HUES48 (cell line): ENCODE measurements around the gene FFAR1.

ENCODE experiments used
- H3K27ac ChIP-seq: one replicate; pipeline ENCODE4 v1.7.0; 2013; ENCODE audit warnings: low read depth, low read length, inconsistent platforms
- H3K27me3 ChIP-seq: 2 replicates; pipeline ENCODE4 v1.6.1; 2013; ENCODE audit warnings: mild to moderate bottlenecking, low read length; ENCODE audit not compliant: control insufficient read depth, insufficient read depth
- H3K36me3 ChIP-seq: 2 replicates; pipeline ENCODE4 v1.6.1; 2013; ENCODE audit warnings: low read length; ENCODE audit not compliant: control insufficient read depth, insufficient read depth
- H3K4me1 ChIP-seq: 2 replicates; pipeline ENCODE4 v1.6.1; 2013; ENCODE audit warnings: mild to moderate bottlenecking, low read length; ENCODE audit not compliant: control insufficient read depth, insufficient read depth
- H3K4me3 ChIP-seq: 2 replicates; pipeline ENCODE4 v1.5.1; 2013; ENCODE audit warnings: mild to moderate bottlenecking, low read depth, low read length
- H3K9ac ChIP-seq: 2 replicates; pipeline ENCODE4 v1.6.1; 2013; ENCODE audit warnings: mild to moderate bottlenecking, low read depth, low read length, moderate library complexity
- H3K9me3 ChIP-seq: 2 replicates; pipeline ENCODE4 v1.6.1; 2013; ENCODE audit warnings: low read length; ENCODE audit not compliant: control insufficient read depth, insufficient read depth

Gene FFAR1

GRCh38 chr19:35306473-35307246, 41.0 kb upstream of the FFAR1 start:
- Histone ChIP-seq H3K4me3 (no peak overlapping the region), H3K36me3 (no peaks in the 10 kb centered on the region), H3K9me3 (no peaks in the 10 kb centered on the region), H3K9ac (no peak overlapping the region), H3K4me1 (no peaks in the 10 kb centered on the region), H3K27me3 (no peaks in the 10 kb centered on the region), H3K27ac (no peak overlapping the region)

DNA sequence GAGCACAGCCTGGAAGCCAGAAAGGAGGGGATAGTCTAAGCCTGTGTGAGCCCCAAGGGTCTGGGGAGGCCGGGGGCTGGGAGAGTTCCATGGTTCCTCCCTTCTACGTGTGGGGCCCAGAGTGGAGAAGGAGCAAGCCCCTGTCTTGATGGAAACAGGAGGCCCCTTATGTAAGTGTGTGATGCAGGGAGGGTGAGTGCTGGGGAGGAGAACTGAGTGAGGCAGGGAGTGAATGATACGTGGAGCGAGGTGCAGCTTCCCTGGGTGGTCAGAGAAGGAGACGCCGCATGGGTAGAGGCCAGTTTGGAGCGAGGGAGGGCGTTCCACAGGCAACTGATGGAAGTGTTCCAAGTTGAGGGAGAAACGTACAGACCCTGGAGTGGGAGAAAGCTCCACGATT, 39.8 kb upstream of the FFAR1 start:
- Histone ChIP-seq H3K9me3 (no peaks in the 10 kb centered on the region), H3K4me1 (no peaks in the 10 kb centered on the region), H3K27me3 (no peaks in the 10 kb centered on the region), H3K9ac (no peak overlapping the region), H3K4me3 (no peak overlapping the region), H3K36me3 (no peaks in the 10 kb centered on the region), H3K27ac (no peak overlapping the region)

DNA sequence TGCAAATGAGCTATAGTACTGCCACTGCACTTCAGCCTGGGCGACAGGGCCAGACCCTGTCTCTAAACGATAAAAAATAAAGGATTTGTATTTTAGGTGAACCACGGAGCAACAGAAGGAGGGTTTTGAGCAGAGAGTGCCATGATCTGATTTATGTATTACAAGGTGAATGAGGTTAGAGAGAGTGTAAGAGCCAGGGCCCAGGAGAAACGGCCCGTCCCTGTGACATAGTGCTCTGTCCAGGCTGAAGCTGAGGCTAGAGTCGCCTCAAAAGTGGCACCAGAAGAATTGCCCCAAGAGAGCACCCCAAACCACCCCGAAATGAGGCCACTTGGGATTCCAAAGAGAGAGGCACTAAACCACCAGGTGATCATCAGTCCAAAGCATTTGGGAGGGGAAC, 38.8 kb upstream of the FFAR1 start:
- Histone ChIP-seq H3K9me3 (no peaks in the 10 kb centered on the region), H3K4me1 (no peaks in the 10 kb centered on the region), H3K9ac (no peak overlapping the region), H3K36me3 (no peaks in the 10 kb centered on the region), H3K4me3 (no peak overlapping the region), H3K27me3 (no peaks in the 10 kb centered on the region), H3K27ac (no peak overlapping the region)

DNA sequence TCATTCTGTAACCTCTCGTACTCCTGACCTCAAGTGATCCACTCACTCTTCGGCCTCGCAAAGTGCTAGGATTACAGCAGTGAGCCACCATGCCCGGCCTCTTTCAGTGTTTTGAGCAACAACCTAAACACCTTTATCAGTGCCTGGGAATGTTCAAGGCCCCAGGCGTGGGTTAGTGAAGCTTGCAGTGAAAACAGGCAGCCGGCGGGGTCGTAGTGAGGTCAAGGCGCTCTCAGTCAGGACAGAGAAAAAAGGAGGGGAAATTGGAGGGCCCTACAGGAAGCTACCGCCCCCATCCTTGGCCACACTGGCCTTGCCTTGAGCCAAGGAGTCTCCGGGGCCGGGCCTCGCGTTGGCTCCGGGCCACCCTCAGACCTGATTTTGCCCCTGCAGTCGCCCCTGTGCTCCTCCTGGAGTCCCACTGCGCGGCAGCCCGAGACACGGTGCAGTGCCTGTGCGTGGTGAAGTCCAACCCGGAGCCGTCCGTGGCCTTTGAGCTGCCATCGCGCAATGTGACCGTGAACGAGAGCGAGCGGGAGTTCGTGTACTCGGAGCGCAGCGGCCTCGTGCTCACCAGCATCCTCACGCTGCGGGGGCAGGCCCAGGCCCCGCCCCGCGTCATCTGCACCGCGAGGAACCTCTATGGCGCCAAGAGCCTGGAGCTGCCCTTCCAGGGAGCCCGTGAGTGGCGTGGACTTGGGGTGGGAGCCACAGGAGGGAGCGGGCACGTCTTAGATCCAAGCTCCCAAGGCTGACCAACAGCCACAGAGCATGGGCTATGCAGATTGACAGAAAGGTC, 38.0 kb upstream of the FFAR1 start:
- Histone ChIP-seq H3K36me3 (no peaks in the 10 kb centered on the region), H3K4me3 (no peak overlapping the region), H3K9me3 (no peaks in the 10 kb centered on the region), H3K27me3 (no peaks in the 10 kb centered on the region), H3K27ac (no peak overlapping the region), H3K9ac (no peak overlapping the region), H3K4me1 (no peaks in the 10 kb centered on the region)

DNA sequence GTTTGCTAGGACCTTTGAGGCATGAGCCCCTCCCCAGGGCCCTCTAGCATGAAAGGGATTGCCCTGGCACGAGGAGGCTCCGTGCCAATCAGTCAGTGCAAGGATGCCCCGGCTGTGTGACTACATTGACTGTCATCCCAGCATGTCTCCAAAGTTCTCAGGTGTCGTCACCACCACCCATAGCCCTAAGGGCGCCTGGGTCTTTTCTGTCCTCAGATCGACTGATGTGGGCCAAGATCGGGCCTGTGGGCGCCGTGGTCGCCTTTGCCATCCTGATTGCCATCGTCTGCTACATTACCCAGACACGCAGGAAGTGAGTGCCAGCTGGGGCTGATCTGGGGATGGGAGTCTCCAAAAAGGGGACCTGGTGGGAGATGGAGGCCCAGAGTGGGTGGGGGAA, 37.4 kb upstream of the FFAR1 start:
- Histone ChIP-seq H3K9ac (no peak overlapping the region), H3K9me3 (no peaks in the 10 kb centered on the region), H3K27ac (no peak overlapping the region), H3K27me3 (no peaks in the 10 kb centered on the region), H3K4me3 (no peak overlapping the region), H3K36me3 (no peaks in the 10 kb centered on the region), H3K4me1 (no peaks in the 10 kb centered on the region)

- no peaks in the 10 kb centered on the region for H3K36me3 ChIP-seq
- no peaks in the 10 kb centered on the region for H3K27me3 ChIP-seq
- H3K9me3 ChIP-seq: no peaks in the 10 kb centered on the region
- no peak overlapping the region for H3K27ac ChIP-seq
- no peak overlapping the region for H3K9ac ChIP-seq
- no peak overlapping the region for H3K4me3 ChIP-seq
- no peaks in the 10 kb centered on the region for H3K4me1 ChIP-seq
Measured at GRCh38 chr19:35310811-35311465, 36.8 kb upstream of the FFAR1 start.

DNA sequence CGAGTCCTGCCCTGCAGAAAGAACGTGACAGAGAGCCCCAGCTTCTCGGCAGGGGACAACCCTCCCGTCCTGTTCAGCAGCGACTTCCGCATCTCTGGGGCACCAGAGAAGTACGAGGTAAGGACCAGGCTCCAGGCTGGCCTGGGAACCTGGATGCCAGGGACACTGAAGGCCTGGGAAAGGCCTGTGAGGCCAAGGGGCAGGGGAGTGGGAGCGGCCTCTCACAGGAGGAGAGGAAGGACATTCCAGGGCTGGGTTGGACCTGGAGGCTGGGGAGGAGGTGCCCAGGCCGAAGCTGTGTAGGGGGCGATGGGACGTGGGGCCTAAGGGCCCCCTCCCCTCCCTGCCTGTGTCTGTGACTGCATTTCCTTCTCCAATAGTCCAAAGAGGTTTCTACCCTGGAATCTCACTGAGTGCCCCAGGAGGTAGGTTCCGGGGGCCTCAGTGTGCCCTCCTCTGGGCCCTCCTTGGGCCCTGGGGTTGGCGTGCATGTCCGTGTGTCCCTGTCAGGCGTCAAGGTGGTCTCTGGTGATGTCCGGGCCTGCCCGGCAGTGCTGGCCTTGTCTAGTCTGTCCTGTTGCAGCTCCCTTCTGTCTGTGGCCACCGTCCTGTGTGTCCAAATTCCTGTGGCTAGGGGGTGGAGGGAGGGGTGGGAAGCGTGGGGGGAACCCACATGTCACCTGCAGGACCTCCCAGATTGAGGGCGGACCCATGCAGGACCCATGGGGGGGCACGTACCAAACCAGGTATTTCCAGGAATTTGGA, 35.6 kb upstream of the FFAR1 start:
- Histone ChIP-seq H3K4me3 (no peak overlapping the region), H3K4me1 (no peaks in the 10 kb centered on the region), H3K9me3 (no peaks in the 10 kb centered on the region), H3K27me3 (no peaks in the 10 kb centered on the region), H3K9ac (no peak overlapping the region), H3K27ac (no peak overlapping the region), H3K36me3 (no peaks in the 10 kb centered on the region)

- no peaks in the 10 kb centered on the region for H3K27me3 ChIP-seq
- no peaks in the 10 kb centered on the region for H3K36me3 ChIP-seq
- no peak overlapping the region for H3K4me3 ChIP-seq
- H3K9me3 ChIP-seq: no peaks in the 10 kb centered on the region
- H3K9ac ChIP-seq: no peak overlapping the region
- no peaks in the 10 kb centered on the region for H3K4me1 ChIP-seq
- H3K27ac ChIP-seq: no peak overlapping the region
Measured at GRCh38 chr19:35313587-35313986, 34.1 kb upstream of the FFAR1 start.

- Histone ChIP-seq H3K27ac (no peak overlapping the region), H3K9me3 (no peaks in the 10 kb centered on the region), H3K36me3 (no peaks in the 10 kb centered on the region), H3K4me1 (no peaks in the 10 kb centered on the region), H3K27me3 (no peaks in the 10 kb centered on the region), H3K4me3 (no peak overlapping the region), H3K9ac (no peak overlapping the region)
Measured at GRCh38 chr19:35314031-35314430, 33.7 kb upstream of the FFAR1 start.

DNA sequence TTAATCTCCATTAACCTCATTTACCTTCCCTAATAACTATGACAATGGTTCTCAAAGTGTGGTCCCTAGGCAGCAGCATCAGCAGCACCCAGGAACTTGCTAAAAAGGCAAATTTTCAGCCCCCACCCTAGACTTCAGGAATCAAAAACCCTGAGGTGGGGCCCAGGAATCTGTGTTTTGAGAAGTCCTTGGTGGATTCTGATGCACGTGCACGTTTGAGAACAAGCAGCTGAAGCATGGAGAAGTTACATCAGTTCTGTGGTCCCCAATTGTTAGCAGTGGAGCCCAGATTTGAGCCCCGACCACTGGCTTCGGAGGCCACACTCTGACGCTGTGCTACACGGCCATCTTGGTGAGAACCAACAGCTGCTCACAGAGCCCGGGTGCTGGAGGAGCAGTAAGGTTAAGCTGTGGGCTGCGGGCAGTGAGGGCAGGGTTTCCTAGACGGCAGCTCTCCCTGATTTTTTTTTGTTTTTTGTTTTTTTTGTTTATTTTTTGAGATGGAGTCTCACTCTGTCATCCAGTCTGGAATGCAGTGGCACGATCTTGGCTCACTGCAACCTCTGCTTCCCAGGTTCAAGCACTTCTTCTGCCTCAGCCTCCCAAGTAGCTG, 32.7 kb upstream of the FFAR1 start:
- H3K4me3 ChIP-seq: no peak overlapping the region

More for the DNA sequence above, 32.7 kb upstream of the FFAR1 start:
- H3K36me3 ChIP-seq: no peaks in the 10 kb centered on the region
- no peak overlapping the region for H3K9ac ChIP-seq
- no peaks in the 10 kb centered on the region for H3K27me3 ChIP-seq
- no peak overlapping the region for H3K27ac ChIP-seq
- no peaks in the 10 kb centered on the region for H3K9me3 ChIP-seq
- H3K4me1 ChIP-seq: no peaks in the 10 kb centered on the region
